HepG2 (cell line): Measurements from ENCODE around the gene COBLL1. TPM values are rescaled to one million over a fixed set of nuclear protein-coding genes. Genes with fewer than 3 reads are reported as not detected.
A peak's percentile ranks its signal among the peaks of the same experiment; 100 is the strongest.

ENCODE experiments used
- AKNA ChIP-seq: sonication (generic); formaldehyde crosslinking; IDR thresholded peaks from 2 replicates; pipeline ENCODE4 v1.4.0; 2020; ENCODE audit warnings: missing genetic modification reagents, borderline replicate concordance
- ATF1 ChIP-seq: IDR thresholded peaks from 2 replicates; pipeline ENCODE4 v1.6.1; 2016; ENCODE audit warnings: mild to moderate bottlenecking, control low read depth
- CHCHD3 ChIP-seq: sonication (generic); formaldehyde crosslinking; IDR thresholded peaks from 2 replicates; pipeline ENCODE4 v1.8.0; 2022; ENCODE audit warnings: mild to moderate bottlenecking, missing genetic modification reagents, moderate library complexity
- FOXA3 ChIP-seq: IDR thresholded peaks from 2 replicates; pipeline ENCODE4 v1.6.1; 2016; ENCODE audit warnings: missing genetic modification reagents, missing compliant biosample characterization
- FOXC1 ChIP-seq: sonication (generic); formaldehyde crosslinking; IDR thresholded peaks from 2 replicates; pipeline ENCODE4 v1.8.0; 2022; ENCODE audit warnings: mild to moderate bottlenecking, missing genetic modification reagents, borderline replicate concordance
- MYC ChIP-seq: sonication (generic); formaldehyde crosslinking; IDR thresholded peaks from 2 replicates; pipeline ENCODE4 v1.9.0; 2021; ENCODE audit warnings: missing genetic modification reagents, borderline replicate concordance
- NFIC ChIP-seq: IDR thresholded peaks from 2 replicates; pipeline ENCODE4 v1.6.1; 2012; ENCODE audit warnings: mild to moderate bottlenecking, low read length, inconsistent platforms
- REPIN1 ChIP-seq: sonication (generic); formaldehyde crosslinking; IDR thresholded peaks from 2 replicates; pipeline ENCODE4 v1.8.0; 2022; ENCODE audit warnings: missing genetic modification reagents, low read depth, mild to moderate bottlenecking, borderline replicate concordance
- SAP130 ChIP-seq: IDR thresholded peaks from 2 replicates; pipeline ENCODE4 v1.6.1; 2016; ENCODE audit warnings: low read depth
- ZNF180 ChIP-seq: sonication (generic); formaldehyde crosslinking; IDR thresholded peaks from 2 replicates; pipeline ENCODE4 v1.4.0; 2020; ENCODE audit warnings: low read depth, missing genetic modification reagents, borderline replicate concordance
- ZNF512B ChIP-seq: sonication (generic); formaldehyde crosslinking; IDR thresholded peaks from 2 replicates; pipeline ENCODE4 v1.5.1; 2020; ENCODE audit warnings: missing genetic modification reagents, mild to moderate bottlenecking, borderline replicate concordance
- polyA plus RNA-seq, 8 experiments: library from polyadenylated mRNA; depleted of rRNA in 3 of 8; stranded (reverse) in 7 of 8; unstranded in 1 of 8; fragments of >200 nt; fragmentation: Illumina TruSeq in 4 of 8; extraction: Trizol in 4 of 8; gene quantifications; 2 replicates each; pipeline versions ENCODE4 v1.2.1 to v1.2.3, GENCODE V29; 2011 to 2016; ENCODE audit warnings: low read depth in 4 of 8, missing spikeins in 1 of 8, mixed read lengths in 1 of 8; ENCODE audit not compliant: insufficient read depth in 1 of 8
- total RNA-seq, 5 experiments: library from RNA; depleted of rRNA; stranded (reverse); fragments of >200 nt; fragmentation: Illumina TruSeq; extraction: Trizol; gene quantifications; 2 replicates each; pipeline ENCODE4 v1.2.3, GENCODE V29; 2016; ENCODE audit warnings: low read depth in 1 of 5
- TF ChIP-seq, protein P1 (sequence below): sonication (generic); formaldehyde crosslinking; IDR thresholded peaks from 2 replicates; pipeline ENCODE4 v1.8.1; 2023; ENCODE audit warnings: missing genetic modification reagents, inconsistent platforms, borderline replicate concordance
- TF ChIP-seq, protein P2 (sequence below), 2 experiments: sonication (generic) in 1 of 2; formaldehyde crosslinking in 1 of 2; IDR thresholded peaks; 2 replicates each; pipeline versions ENCODE4 v1.4.0 to v1.6.1; 2016 to 2020; ENCODE audit warnings: borderline replicate concordance in 1 of 2, low read depth in 1 of 2, mild to moderate bottlenecking in 1 of 2, missing genetic modification reagents in 1 of 2

The COBLL1 gene
- total and polyA plus RNA-seq, 2 of the 13 experiments (the other 11 are each of a cell fraction or from before 2014, with no cell fraction given), result 32.6 to 86.8 TPM

DNA sequence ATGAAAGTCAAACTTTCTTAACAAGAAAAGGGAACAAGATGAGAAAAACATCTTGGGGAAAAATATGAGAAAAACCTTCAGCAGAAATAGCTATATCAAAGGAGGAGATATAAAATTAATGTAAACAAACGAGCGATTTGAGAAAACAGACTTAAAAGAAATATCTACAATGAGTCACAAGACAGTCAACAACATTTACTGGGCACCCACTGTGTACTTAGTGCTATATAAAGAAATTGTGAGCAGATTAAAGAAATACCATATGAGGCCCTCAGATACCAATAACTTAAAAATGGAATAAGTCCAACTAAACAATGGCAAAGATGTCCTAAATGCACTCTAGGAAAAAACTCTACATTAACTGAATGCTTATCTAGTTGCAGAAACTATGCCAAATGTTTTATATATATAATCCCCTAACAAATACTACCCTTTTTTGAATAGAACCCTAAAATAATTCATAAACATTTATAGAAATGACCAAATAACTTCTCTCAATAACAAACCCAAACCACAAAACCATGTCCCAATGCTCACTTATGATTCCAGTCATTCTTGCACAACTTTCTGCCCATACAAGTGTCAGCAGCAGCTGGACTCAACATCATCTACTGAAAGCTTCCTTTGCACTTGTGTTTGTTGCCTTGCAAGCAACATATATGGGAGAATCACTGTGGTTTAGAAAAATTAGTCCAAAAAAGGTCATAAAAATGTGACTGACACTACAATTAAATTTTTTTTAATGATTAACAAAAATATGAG lies 83.5 kb downstream of the COBLL1 start (continued):
- no peak for TF ChIP-seq ZNF512B (CRISPR knock-in tag)
- peak; percentile 43; the same call in 1 of the 2 replicates for TF ChIP-seq NFIC
- no peak for TF ChIP-seq ATF1 (CRISPR knock-in tag)
- peak; percentile 39; the same call in 1 of the 2 replicates for TF ChIP-seq FOXA3
- TF ChIP-seq, protein P1, sequence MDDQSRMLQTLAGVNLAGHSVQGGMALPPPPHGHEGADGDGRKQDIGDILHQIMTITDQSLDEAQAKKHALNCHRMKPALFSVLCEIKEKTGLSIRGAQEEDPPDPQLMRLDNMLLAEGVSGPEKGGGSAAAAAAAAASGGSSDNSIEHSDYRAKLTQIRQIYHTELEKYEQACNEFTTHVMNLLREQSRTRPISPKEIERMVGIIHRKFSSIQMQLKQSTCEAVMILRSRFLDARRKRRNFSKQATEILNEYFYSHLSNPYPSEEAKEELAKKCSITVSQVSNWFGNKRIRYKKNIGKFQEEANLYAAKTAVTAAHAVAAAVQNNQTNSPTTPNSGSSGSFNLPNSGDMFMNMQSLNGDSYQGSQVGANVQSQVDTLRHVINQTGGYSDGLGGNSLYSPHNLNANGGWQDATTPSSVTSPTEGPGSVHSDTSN (CRISPR knock-in tag), result no peak
- TF ChIP-seq ZNF180 (CRISPR knock-in tag), result no peak
- TF ChIP-seq, protein P2, sequence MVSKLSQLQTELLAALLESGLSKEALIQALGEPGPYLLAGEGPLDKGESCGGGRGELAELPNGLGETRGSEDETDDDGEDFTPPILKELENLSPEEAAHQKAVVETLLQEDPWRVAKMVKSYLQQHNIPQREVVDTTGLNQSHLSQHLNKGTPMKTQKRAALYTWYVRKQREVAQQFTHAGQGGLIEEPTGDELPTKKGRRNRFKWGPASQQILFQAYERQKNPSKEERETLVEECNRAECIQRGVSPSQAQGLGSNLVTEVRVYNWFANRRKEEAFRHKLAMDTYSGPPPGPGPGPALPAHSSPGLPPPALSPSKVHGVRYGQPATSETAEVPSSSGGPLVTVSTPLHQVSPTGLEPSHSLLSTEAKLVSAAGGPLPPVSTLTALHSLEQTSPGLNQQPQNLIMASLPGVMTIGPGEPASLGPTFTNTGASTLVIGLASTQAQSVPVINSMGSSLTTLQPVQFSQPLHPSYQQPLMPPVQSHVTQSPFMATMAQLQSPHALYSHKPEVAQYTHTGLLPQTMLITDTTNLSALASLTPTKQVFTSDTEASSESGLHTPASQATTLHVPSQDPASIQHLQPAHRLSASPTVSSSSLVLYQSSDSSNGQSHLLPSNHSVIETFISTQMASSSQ (IDR thresholded peaks at IDR 0.05; ENCODE audit: low read depth), result no peak
- TF ChIP-seq, protein P2 (CRISPR knock-in tag; IDR thresholded peaks at IDR 0.05; ENCODE audit: borderline replicate concordance), result no peak
- no peak for TF ChIP-seq REPIN1 (CRISPR knock-in tag)
- no peak for TF ChIP-seq MYC (CRISPR knock-in tag)
- no peak for TF ChIP-seq AKNA (CRISPR knock-in tag)
- TF ChIP-seq FOXC1 (CRISPR knock-in tag), result no peak
- peak; percentile 35; the same call in 1 of the 2 replicates for TF ChIP-seq SAP130 (CRISPR knock-in tag)
- TF ChIP-seq CHCHD3, result no peak
